Neural cell (in vitro differentiated cells): ENCODE data around the gene EIF5A. TPM values are rescaled to one million over a fixed set of nuclear protein-coding genes. Genes with fewer than 3 reads are reported as not detected.
"Not testable (repeated sequence)": the region's sequence is repeated elsewhere in the genome, so short reads cannot be mapped to it uniquely, and the experiment has no call there.

Source experiments
- H2AFZ ChIP-seq: fragments of 200-600, 300-800 bp; sonication (generic), shearing (Covaris generic); 2 replicates; pipeline ENCODE4 v1.6.0; 2014; ENCODE audit warnings: low read depth, mild to moderate bottlenecking, antibody characterized with exemption, low read length, moderate library complexity
- H3F3A ChIP-seq: fragments of 200-600 bp; shearing (Covaris generic); 2 replicates; pipeline ENCODE4 v1.6.1; 2016; ENCODE audit warnings: mild to moderate bottlenecking, moderate library complexity, mixed read lengths, antibody characterized with exemption, low read length; ENCODE audit not compliant: insufficient read depth, poor library complexity, severe bottlenecking
- H3K27ac ChIP-seq: fragments of 200-600, 300-800 bp; sonication (generic), shearing (Covaris generic); 2 replicates; pipeline ENCODE4 v1.5.1; 2014; ENCODE audit warnings: mild to moderate bottlenecking, low read length, moderate library complexity
- H3K27me3 ChIP-seq: fragments of 300-800, 200-600 bp; sonication (generic), shearing (Covaris generic); 2 replicates; pipeline ENCODE4 v1.6.0; 2014; ENCODE audit warnings: mild to moderate bottlenecking, low read depth, low read length, moderate library complexity; ENCODE audit not compliant: insufficient read depth
- H3K36me3 ChIP-seq: fragments of 300-800, 200-600 bp; sonication (generic), shearing (Covaris generic); 2 replicates; pipeline ENCODE4 v1.5.1; 2014; ENCODE audit warnings: mild to moderate bottlenecking, antibody characterized with exemption, low read length, moderate library complexity; ENCODE audit not compliant: insufficient read depth
- H3K4me2 ChIP-seq: fragments of 300-800, 200-600 bp; sonication (generic), shearing (Covaris generic); 2 replicates; pipeline ENCODE4 v1.6.0; 2014; ENCODE audit warnings: mild to moderate bottlenecking, low read length
- H3K4me3 ChIP-seq: fragments of 300-800, 200-600 bp; sonication (generic), shearing (Covaris generic); 2 replicates; pipeline ENCODE4 v1.5.1; 2014; ENCODE audit warnings: mild to moderate bottlenecking, low read length, moderate library complexity
- H3K79me2 ChIP-seq: fragments of 200-600 bp; shearing (Covaris generic); replicated peaks from 2 replicates; pipeline ENCODE4 v1.6.0; 2014; ENCODE audit warnings: mild to moderate bottlenecking, low read length, moderate library complexity; ENCODE audit not compliant: insufficient read depth
- H3K9ac ChIP-seq: fragments of 300-800, 200-600 bp; sonication (generic), shearing (Covaris generic); 2 replicates; pipeline ENCODE4 v1.6.1; 2016; ENCODE audit warnings: mild to moderate bottlenecking, low read length, mixed read lengths
- H3K9me2 ChIP-seq: fragments of 200-600 bp; shearing (Covaris generic); 2 replicates; pipeline ENCODE4 v1.6.1; 2016; ENCODE audit warnings: mild to moderate bottlenecking, low read length, mixed read lengths; ENCODE audit not compliant: insufficient read depth
- H3K9me3 ChIP-seq: fragments of 200-600, 300-800 bp; sonication (generic), shearing (Covaris generic); 2 replicates; pipeline ENCODE4 v1.6.1; 2016; ENCODE audit warnings: mild to moderate bottlenecking, mixed run types, low read length, moderate library complexity, mixed read lengths
- H4K20me1 ChIP-seq: fragments of 200-600 bp; shearing (Covaris generic); 2 replicates; pipeline ENCODE4 v1.6.1; 2016; ENCODE audit warnings: mild to moderate bottlenecking, mixed run types; ENCODE audit not compliant: insufficient read depth
- EP300 ChIP-seq: fragments of 450-650 bp; conservative IDR thresholded peaks from 2 replicates; pipeline ENCODE4 v1.6.1; 2014; ENCODE audit warnings: antibody characterized with exemption, mild to moderate bottlenecking, moderate library complexity; ENCODE audit not compliant: poor library complexity, severe bottlenecking
- EZH2 ChIP-seq: fragments of 200-600, 300-800 bp; shearing (Covaris generic), sonication (generic); IDR thresholded peaks from 2 replicates; pipeline ENCODE4 v1.6.1; 2014; ENCODE audit warnings: antibody characterized with exemption, low read length, borderline replicate concordance, mild to moderate bottlenecking; ENCODE audit not compliant: insufficient read depth, poor library complexity, severe bottlenecking
- MXI1 ChIP-seq: fragments of 450-650 bp; conservative IDR thresholded peaks from 2 replicates; pipeline ENCODE4 v1.6.1; 2014; ENCODE audit warnings: antibody characterized with exemption, mild to moderate bottlenecking; ENCODE audit not compliant: poor library complexity, severe bottlenecking
- POLR2AphosphoS5 ChIP-seq: IDR thresholded peaks from 2 replicates; pipeline ENCODE4 v1.6.1; 2012
- RAD21 ChIP-seq: fragments of 450-650 bp; conservative IDR thresholded peaks from 2 replicates; pipeline ENCODE4 v1.6.1; 2014; ENCODE audit warnings: antibody characterized with exemption, mild to moderate bottlenecking, moderate library complexity
- SMC3 ChIP-seq: fragments of 450-650 bp; conservative IDR thresholded peaks from 2 replicates; pipeline ENCODE4 v1.6.1; 2014; ENCODE audit warnings: antibody characterized with exemption, mild to moderate bottlenecking, moderate library complexity; ENCODE audit not compliant: poor library complexity
- TAF1 ChIP-seq: IDR thresholded peaks from 2 replicates; pipeline ENCODE4 v1.6.1; 2012; ENCODE audit warnings: low read depth
- polyA plus RNA-seq: library from polyadenylated mRNA; depleted of rRNA; stranded (reverse); fragments of >200 nt; gene quantifications from 2 replicates; pipeline ENCODE4 v1.2.3, GENCODE V29; 2014
- TF ChIP-seq, protein P1 (sequence below): IDR thresholded peaks from 2 replicates; pipeline ENCODE4 v1.6.1; 2012; ENCODE audit warnings: borderline replicate concordance
- TF ChIP-seq, protein P2 (sequence below): fragments of 450-650 bp; IDR thresholded peaks from 2 replicates; pipeline ENCODE4 v1.5.1; 2014; ENCODE audit warnings: antibody characterized with exemption, mild to moderate bottlenecking, moderate library complexity; ENCODE audit not compliant: poor library complexity, severe bottlenecking

The EIF5A gene
- polyA plus RNA-seq, 1 donor from 2014 or later: 164 TPM

DNA sequence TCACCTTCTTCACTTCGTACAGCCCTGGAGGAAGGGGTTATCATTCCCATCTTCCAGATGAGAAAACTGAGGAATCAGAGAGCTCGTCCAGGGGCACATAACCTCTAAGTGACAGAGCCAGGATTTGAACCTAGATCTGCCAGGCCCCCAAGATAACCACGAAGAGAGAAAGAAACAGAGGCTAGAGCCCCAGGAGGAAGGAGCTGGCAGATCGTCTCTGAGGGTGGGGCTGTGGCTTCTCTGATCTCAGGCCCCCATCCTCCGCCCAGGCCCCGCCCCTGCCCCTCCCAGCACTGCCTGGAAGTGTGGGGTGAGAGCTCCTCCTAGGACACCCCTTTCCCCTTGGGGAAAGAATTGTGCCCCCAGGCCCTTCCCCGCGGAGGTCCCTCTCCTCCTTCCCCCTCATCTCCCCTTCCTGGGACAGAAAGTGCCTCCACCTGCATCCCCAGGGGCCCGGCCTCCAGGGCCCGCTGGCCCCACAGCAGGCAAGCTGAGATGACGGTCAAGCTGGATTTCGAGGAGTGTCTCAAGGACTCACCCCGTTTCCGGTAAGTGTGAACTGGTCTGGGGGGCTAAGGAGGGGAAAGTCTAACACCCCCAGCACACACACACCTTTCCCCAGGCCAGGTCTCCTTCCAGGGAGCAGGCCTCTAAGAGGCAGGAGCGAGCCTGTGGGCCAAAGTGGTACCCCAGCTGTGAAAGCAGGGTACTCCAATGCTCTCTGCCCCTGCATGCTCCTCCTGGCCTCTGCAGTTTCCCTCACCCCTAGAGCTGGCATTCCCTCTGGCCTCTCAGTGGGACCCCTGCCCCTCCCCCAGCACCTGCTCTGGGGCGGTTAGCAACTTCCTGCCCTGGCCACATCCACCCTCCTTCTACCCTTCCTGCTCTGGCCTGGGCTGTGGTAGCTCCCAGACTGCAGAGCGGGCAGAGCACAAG, 29.1 kb downstream of the EIF5A start, which contains the start of gene ACAP1:
Gene ACAP1 (plus strand): TSS at position 290 of the 936 bp plus-strand sequence. CDS start 206 bp downstream, at position 496.
- Histone ChIP-seq H3K9ac (no peak within 1 kb of the TSS), H3K4me3 (no peak within 1 kb of the TSS), H3K36me3 (no peaks in the 10 kb centered on the region), H3K79me2 (no peaks in the 10 kb centered on the region), H3F3A (no peaks in the 10 kb centered on the region), H3K27ac (no peak within 1 kb of the TSS), H3K4me2 (no peak within 1 kb of the TSS), H3K27me3 (no peaks in the 10 kb centered on the region), H2AFZ (no peak within 1 kb of the TSS), H3K9me2 (no peaks in the 10 kb centered on the region), H4K20me1 (no peaks in the 10 kb centered on the region), H3K9me3 (no peaks in the 10 kb centered on the region)
- TF ChIP-seq RAD21: no peak
- no peak for TF ChIP-seq EZH2
- TF ChIP-seq, protein P1, sequence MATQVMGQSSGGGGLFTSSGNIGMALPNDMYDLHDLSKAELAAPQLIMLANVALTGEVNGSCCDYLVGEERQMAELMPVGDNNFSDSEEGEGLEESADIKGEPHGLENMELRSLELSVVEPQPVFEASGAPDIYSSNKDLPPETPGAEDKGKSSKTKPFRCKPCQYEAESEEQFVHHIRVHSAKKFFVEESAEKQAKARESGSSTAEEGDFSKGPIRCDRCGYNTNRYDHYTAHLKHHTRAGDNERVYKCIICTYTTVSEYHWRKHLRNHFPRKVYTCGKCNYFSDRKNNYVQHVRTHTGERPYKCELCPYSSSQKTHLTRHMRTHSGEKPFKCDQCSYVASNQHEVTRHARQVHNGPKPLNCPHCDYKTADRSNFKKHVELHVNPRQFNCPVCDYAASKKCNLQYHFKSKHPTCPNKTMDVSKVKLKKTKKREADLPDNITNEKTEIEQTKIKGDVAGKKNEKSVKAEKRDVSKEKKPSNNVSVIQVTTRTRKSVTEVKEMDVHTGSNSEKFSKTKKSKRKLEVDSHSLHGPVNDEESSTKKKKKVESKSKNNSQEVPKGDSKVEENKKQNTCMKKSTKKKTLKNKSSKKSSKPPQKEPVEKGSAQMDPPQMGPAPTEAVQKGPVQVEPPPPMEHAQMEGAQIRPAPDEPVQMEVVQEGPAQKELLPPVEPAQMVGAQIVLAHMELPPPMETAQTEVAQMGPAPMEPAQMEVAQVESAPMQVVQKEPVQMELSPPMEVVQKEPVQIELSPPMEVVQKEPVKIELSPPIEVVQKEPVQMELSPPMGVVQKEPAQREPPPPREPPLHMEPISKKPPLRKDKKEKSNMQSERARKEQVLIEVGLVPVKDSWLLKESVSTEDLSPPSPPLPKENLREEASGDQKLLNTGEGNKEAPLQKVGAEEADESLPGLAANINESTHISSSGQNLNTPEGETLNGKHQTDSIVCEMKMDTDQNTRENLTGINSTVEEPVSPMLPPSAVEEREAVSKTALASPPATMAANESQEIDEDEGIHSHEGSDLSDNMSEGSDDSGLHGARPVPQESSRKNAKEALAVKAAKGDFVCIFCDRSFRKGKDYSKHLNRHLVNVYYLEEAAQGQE: no peak
- no peak for TF ChIP-seq SMC3
- TF ChIP-seq POLR2AphosphoS5: no peak

GRCh38 chr17:7337600-7337999, 30.2 kb downstream of the EIF5A start:
- H3K27me3 ChIP-seq, H4K20me1 ChIP-seq, H3K4me2 ChIP-seq, H2AFZ ChIP-seq, H3K9me3 ChIP-seq, H3F3A ChIP-seq, H3K9ac ChIP-seq, H3K9me2 ChIP-seq, H3K27ac ChIP-seq, H3K79me2 ChIP-seq, H3K36me3 ChIP-seq, H3K4me3 ChIP-seq: not testable (repeated sequence)

- Histone ChIP-seq H3K4me3 (no peak overlapping the region), H3K9ac (no peak overlapping the region), H2AFZ (no peak overlapping the region), H3K27me3 (no peaks in the 10 kb centered on the region), H3F3A (no peaks in the 10 kb centered on the region), H3K9me2 (no peaks in the 10 kb centered on the region), H3K9me3 (no peaks in the 10 kb centered on the region), H3K79me2 (no peaks in the 10 kb centered on the region), H3K4me2 (no peak overlapping the region), H4K20me1 (no peaks in the 10 kb centered on the region), H3K27ac (no peak overlapping the region), H3K36me3 (no peaks in the 10 kb centered on the region)
- TF ChIP-seq RAD21 (no peak), MXI1 (no peak), TAF1 (no peak), SMC3 (no peak), EP300 (no peak), POLR2AphosphoS5 (no peak), EZH2 (no peak)
- TF ChIP-seq, protein P2, sequence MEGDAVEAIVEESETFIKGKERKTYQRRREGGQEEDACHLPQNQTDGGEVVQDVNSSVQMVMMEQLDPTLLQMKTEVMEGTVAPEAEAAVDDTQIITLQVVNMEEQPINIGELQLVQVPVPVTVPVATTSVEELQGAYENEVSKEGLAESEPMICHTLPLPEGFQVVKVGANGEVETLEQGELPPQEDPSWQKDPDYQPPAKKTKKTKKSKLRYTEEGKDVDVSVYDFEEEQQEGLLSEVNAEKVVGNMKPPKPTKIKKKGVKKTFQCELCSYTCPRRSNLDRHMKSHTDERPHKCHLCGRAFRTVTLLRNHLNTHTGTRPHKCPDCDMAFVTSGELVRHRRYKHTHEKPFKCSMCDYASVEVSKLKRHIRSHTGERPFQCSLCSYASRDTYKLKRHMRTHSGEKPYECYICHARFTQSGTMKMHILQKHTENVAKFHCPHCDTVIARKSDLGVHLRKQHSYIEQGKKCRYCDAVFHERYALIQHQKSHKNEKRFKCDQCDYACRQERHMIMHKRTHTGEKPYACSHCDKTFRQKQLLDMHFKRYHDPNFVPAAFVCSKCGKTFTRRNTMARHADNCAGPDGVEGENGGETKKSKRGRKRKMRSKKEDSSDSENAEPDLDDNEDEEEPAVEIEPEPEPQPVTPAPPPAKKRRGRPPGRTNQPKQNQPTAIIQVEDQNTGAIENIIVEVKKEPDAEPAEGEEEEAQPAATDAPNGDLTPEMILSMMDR: no peak
- TF ChIP-seq, protein P1: no peak
Observed at GRCh38 chr17:7340179-7340578, 32.8 kb downstream of the EIF5A start.
